Stimulated activated CD4-positive, alpha-beta T cell treated with anti-CD3 and anti-CD28 coated beads, Interleukin-1b, Interleukin-23, amount 100 ng/mL, for 4 hours (primary cell): Measurements from ENCODE around the gene COPS6.
"Not testable (repeated sequence)": the region's sequence is repeated elsewhere in the genome, so short reads cannot be mapped to it uniquely, and the experiment has no call there.

Source experiments
- DNase-seq, 2 donors: peaks; one replicate each; pipeline ENCODE4 v3.0.0-alpha.2; 2020; ENCODE audit warnings: low read depth in 2 of 2

The COPS6 gene

DNA sequence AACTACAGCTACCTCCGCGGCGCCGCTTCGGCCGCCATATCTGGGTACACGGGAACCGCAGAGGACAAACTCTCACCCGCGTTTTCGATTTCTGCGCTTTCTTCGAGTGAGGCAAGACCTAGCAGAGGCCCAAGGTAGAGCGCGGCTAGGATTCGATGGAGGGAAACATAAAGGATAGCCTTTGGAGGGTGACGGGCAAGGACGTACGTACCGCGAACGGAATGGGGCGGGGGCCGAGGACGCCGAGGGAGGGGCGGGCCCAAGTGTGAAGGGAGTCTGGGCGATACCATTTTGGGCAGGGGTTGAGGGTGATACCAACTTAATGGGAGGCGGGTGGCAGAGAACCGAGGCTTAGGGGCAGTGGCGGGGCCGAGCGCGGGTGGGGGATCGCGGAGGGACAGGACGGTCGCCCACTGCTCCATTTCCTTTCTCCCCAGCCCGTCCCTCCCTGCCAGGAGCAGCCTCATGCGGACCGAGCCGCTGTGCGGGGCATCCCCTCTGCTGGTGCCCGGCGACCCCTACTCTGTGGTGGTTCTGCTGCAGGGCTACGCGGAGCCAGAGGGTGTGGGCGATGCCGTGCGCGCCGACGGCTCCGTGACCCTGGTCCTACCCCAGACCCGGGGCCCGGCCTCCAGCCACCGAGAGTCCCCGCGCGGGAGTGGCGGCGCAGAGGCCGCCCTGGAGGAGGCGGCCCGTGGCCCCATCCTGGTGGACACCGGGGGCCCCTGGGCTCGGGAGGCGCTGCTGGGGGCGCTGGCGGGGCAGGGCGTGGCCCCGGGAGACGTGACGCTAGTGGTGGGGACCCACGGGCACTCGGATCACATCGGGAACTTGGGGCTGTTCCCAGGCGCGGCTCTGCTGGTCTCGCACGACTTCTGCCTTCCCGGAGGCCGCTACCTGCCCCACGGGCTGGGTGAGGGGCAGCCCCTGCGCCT lies 38.4 kb downstream of the COPS6 start, which contains the start of gene MBLAC1:
TSS of gene MBLAC1 (plus strand) at position 37 of the 935 bp plus-strand sequence. CDS start at position 466, 429 bp downstream.
- peak; percentile 84 to 90 for DNase-seq

DNA sequence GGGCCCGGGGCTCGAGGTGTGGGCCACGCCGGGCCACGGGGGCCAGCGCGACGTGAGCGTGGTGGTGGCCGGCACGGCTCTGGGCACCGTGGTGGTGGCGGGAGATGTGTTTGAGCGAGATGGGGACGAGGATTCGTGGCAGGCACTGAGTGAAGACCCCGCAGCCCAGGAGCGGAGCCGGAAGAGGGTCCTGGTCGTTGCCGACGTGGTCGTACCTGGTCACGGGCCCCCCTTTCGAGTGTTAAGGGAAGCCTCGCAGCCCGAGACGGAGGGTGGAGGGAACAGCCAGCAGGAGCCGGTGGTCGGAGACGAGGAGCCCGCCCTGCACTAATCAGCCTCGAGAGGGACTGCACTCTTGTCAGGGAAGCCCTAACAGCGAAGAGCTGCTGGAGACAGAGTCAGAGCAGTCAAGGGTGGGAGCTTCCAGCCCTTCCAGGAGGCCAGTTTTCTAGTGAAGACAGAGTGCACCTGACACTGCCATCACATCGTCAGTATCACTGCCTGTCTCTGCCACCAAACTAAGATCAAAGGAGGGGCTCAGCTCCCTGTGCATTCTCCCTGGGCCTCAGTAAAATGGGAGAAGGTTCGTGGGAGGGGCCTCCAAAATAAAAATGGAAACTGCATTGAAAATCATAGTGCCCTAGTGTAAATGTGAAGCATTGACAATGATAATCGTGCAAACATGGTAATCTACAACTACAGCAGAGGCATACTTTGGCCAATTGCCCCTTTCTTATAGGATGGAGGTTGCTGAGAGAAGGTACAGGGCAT lies 39.3 kb downstream of the COPS6 start:
- no peak for DNase-seq

DNA sequence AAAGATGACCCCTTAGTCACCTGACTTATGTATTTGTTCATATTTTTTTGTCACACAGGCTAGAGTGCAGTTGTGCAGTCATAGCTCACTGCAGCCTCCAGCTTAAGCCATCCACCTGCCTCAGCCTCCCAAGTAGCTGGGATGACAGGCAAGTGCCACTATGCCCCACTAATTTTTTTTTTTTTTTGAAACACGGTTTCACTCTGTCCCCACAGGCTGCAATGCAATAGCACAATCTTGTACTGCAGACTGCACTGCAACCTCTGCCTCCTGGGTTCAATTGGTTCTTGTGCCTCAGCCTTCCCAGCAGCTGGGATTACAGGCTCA lies 39.8 kb downstream of the COPS6 start:
- DNase-seq = no peak

DNA sequence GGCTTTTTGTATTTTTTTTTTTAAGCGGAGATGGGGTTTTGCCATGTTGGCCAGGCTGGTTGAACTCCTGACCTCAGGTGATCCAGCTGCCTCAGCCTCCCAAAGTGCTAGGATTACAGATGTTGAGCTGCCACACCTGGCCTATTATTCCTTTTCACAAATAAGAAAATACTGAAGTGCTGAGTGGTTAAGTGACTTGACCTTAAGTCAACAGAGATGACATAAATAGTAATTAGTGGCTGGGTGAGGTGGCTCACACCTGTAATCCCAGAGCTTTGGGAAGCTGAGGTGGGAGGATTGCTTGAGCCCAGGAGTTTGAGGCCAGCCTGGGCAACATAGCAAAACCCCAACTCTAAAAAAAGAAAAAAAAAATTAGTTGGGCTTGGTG lies 41.4 kb downstream of the COPS6 start:
- DNase-seq = not testable (repeated sequence)

DNA sequence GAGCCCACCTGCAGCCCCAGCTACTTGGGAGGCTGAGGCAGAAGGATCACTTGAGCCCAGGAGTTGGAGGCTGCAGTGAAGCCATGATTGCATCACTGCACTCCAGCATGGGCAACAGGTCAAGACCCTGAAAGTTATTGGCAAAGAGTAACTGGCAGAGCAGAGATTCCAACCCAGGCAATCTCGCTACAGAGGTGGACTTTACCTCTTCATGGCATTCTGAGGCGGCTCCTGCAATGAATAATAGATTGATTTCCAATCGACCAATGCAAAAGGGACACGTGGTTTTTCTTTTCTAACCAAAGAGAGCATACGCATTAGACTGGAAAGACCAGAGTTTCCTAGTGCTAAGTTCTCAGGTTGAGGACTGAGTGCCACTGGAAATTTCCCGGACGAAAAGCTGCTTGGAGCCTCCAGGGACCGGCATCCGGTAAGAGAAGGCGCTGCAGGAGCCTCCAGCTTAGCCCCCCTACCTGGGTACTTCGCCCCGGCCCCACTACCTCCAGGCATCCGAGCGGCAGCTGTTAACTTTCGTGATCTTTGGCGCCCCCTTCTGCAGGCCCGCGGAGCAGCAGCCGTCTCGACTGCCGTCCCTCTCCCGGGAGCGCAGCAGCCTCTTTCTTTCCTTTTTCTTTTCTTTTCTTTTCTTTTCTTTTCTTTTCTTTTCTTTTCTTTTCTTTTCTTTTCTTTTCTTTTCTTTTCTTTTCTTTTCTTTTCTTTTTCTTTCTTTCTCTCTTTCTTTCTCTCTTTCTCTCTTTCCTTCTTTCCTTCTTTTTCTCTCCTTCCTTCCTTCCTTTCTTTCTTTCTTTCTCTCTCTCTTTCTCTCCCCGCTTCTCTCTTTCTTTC lies 42.1 kb downstream of the COPS6 start:
- peak; percentile 75 to 90 for DNase-seq

DNA sequence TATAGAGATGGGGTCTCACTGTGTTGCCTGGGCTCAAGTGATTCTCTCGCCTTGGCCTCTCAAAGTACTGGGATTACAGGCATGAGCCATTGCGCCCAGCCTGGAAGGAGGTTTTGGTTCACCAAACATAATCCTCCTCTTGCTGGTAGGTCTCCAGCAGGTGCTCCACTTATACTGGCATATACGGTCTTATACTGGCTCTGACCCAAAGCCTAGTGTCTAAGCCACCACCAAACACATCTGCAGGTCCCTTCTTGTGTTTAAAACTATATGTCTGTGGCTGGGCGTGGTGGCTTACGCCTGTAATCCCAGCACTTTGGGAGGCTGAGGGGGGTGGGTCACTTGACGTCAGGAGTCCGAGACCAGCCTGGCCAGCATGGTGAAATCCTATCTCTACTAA lies 43.4 kb downstream of the COPS6 start:
- DNase-seq = no peak

DNA sequence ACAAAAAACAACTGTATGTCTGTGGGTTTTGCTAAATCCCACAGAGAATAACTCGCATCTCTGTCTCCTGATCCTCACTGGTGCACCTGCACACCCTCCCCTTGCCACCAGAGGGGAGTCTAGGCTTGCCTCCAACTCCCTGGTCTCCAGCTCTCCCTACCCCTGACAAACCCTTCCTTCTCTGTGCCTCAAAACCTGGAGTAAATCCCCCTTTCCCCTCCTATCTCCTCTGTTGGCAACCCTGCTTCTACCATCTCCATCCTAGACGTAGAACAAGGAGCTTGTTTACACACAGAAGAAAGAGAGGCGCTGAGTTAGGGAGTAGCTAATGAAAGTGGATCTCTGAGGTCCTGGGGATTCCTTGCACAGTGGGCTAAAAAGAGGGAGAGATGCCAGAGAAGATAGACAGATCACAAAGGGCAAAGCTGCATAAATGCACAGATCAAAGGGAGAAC lies 44.0 kb downstream of the COPS6 start:
- peak; percentile 48 to 52 for DNase-seq

DNA sequence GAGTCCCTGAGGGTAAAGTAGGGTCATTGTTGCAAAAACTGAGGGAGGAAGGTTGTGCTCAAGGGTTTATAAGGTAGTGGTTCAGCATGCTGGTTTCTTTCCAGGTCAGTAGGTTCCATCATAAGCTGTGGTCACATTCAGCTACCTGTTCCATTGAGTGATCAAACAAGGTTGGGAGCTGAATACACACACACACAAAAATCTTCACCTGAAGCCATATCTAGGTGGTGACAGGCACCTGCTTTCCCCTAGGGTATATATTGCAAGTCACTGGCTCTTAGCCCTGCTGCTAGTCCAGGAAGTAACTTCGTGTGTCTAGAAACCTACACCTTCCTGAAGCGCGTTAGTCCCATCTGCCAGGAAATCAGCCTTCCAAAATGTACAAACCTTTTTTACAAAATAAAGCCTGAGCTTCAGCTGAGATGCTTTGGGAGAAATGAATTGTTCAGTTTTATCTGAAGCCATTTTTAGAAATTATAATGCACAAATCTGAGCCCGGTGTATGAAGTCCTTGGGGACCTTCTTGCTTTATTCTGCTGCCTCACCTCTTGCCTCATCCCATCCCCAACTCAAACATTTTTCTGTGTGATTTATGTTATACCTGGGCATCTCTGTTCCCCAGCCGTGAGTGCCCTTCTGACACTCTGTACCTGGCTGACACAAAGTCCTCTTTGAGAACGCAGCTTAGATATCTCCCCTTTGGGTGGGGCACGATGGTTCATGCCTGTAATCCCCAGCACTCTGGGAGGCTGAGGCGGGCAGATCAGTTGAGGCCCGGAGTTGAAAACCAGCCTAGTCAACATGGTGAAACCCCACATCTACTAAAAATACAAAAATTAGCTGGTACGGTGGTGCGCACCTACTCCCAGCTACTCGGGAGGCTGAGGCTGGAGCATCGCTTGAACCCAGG lies 49.3 kb downstream of the COPS6 start:
- DNase-seq = no peak

DNA sequence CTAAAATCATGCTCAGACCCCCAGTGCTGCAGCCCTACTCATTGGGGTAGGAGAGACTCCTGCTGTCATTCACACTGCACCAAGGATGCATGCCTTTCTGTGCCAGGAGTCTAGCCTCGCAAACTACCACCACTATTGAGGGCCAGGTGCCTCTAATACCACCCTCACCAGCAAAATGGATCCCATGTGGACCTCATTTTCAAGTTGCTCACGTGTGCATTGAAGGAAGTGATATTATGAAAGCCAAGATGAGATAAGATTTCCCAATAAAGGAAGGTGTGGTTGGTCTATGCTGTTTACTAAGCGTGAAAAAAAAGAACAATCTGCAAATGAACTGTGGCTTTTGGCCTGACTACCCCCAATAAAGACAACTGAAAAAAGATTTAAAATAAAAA lies 52.8 kb downstream of the COPS6 start:
- DNase-seq = no peak
